H9 (cell line): ENCODE data around the gene CYP27C1. TPM values are rescaled to one million over a fixed set of nuclear protein-coding genes. Genes with fewer than 3 reads are reported as not detected.

Source experiments
- DNase-seq: peaks from one replicate; pipeline ENCODE4 v3.0.0-alpha.2; 2017
- H2AFZ ChIP-seq: one replicate; pipeline ENCODE4 v1.6.1; 2013; ENCODE audit warnings: mild to moderate bottlenecking, low read length, control low read depth, moderate library complexity
- H2AK5ac ChIP-seq: 2 replicates; pipeline ENCODE4 v1.6.1; 2013; ENCODE audit warnings: low read length, control low read depth, mixed read lengths; ENCODE audit not compliant: insufficient read length
- H2BK120ac ChIP-seq: one replicate; pipeline ENCODE4 v1.6.1; 2013; ENCODE audit warnings: low read depth, mild to moderate bottlenecking, low read length, control low read depth, inconsistent platforms; ENCODE audit not compliant: poor library complexity, severe bottlenecking
- H2BK12ac ChIP-seq: 2 replicates; pipeline ENCODE4 v1.6.1; 2013; ENCODE audit warnings: low read length, control low read depth, mixed read lengths, low read depth; ENCODE audit not compliant: insufficient read length
- H2BK15ac ChIP-seq: 2 replicates; pipeline ENCODE4 v1.6.1; 2013; ENCODE audit warnings: low read depth, low read length, control low read depth
- H2BK20ac ChIP-seq: one replicate; pipeline ENCODE4 v1.6.1; 2013; ENCODE audit warnings: low read depth, mild to moderate bottlenecking, low read length, control low read depth, inconsistent platforms; ENCODE audit not compliant: poor library complexity, severe bottlenecking
- H2BK5ac ChIP-seq: 2 replicates; pipeline ENCODE4 v1.6.1; 2013; ENCODE audit warnings: low read length, control low read depth, mixed read lengths; ENCODE audit not compliant: insufficient read length
- H3K14ac ChIP-seq: 2 replicates; pipeline ENCODE4 v1.6.1; 2013; ENCODE audit warnings: low read length, control low read depth; ENCODE audit not compliant: insufficient read depth
- H3K18ac ChIP-seq: 2 replicates; pipeline ENCODE4 v1.6.1; 2013; ENCODE audit warnings: low read depth, mild to moderate bottlenecking, mixed read lengths, low read length, control low read depth; ENCODE audit not compliant: insufficient read length
- H3K23ac ChIP-seq: 2 replicates; pipeline ENCODE4 v1.6.1; 2013; ENCODE audit warnings: low read length, control low read depth, mixed read lengths, low read depth; ENCODE audit not compliant: insufficient read length
- H3K23me2 ChIP-seq: 2 replicates; pipeline ENCODE4 v1.6.1; 2013; ENCODE audit warnings: low read depth, mild to moderate bottlenecking, mixed read lengths, low read length, control low read depth; ENCODE audit not compliant: insufficient read length, poor library complexity, severe bottlenecking
- H3K27ac ChIP-seq: 2 replicates; pipeline ENCODE4 v1.5.1; 2013; ENCODE audit warnings: low read length, control low read depth, mixed read lengths, low read depth; ENCODE audit not compliant: insufficient read length
- H3K27me3 ChIP-seq: 2 replicates; pipeline ENCODE4 v1.6.1; 2013; ENCODE audit warnings: low read length, control low read depth, inconsistent platforms; ENCODE audit not compliant: insufficient read depth
- H3K4ac ChIP-seq: 2 replicates; pipeline ENCODE4 v1.6.1; 2013; ENCODE audit warnings: low read depth, mild to moderate bottlenecking, control low read depth, inconsistent platforms, low read length, moderate library complexity
- H3K4me1 ChIP-seq: 2 replicates; pipeline ENCODE4 v1.6.1; 2013; ENCODE audit warnings: low read length, control low read depth, inconsistent platforms; ENCODE audit not compliant: insufficient read depth
- H3K4me2 ChIP-seq: 2 replicates; pipeline ENCODE4 v1.6.1; 2013; ENCODE audit warnings: low read length, control low read depth, mixed read lengths; ENCODE audit not compliant: insufficient read length, insufficient read depth
- H3K56ac ChIP-seq: 2 replicates; pipeline ENCODE4 v1.6.1; 2013; ENCODE audit warnings: low read depth, mild to moderate bottlenecking, mixed read lengths, low read length, control low read depth; ENCODE audit not compliant: insufficient read length
- H3K79me1 ChIP-seq: 2 replicates; pipeline ENCODE4 v1.6.1; 2013; ENCODE audit warnings: low read depth, mild to moderate bottlenecking, moderate library complexity, low read length, control low read depth, inconsistent platforms; ENCODE audit not compliant: insufficient read depth, poor library complexity, severe bottlenecking
- H3K79me2 ChIP-seq: 2 replicates; pipeline ENCODE4 v1.6.1; 2013; ENCODE audit warnings: low read length, control low read depth, inconsistent platforms; ENCODE audit not compliant: insufficient read depth
- H3K9ac ChIP-seq: 2 replicates; pipeline ENCODE4 v1.6.1; 2013; ENCODE audit warnings: low read length, control low read depth, mixed read lengths; ENCODE audit not compliant: insufficient read length; ENCODE audit errors: extremely low read depth
- H3K9me3 ChIP-seq: one replicate; pipeline ENCODE4 v1.6.1; 2013; ENCODE audit warnings: low read depth, low read length, inconsistent platforms; ENCODE audit not compliant: control insufficient read depth
- H3T11ph ChIP-seq: one replicate; pipeline ENCODE4 v1.6.1; 2013; ENCODE audit warnings: mild to moderate bottlenecking, low read length, control low read depth, inconsistent platforms
- H4K20me1 ChIP-seq: one replicate; pipeline ENCODE4 v1.6.1; 2013; ENCODE audit not compliant: control insufficient read depth, insufficient read length, insufficient read depth
- H4K5ac ChIP-seq: 2 replicates; pipeline ENCODE4 v1.6.1; 2013; ENCODE audit warnings: low read depth, mild to moderate bottlenecking, mixed read lengths, low read length, control low read depth; ENCODE audit not compliant: insufficient read length
- H4K8ac ChIP-seq: replicated peaks from 2 replicates; pipeline ENCODE4 v1.6.1; 2013; ENCODE audit warnings: low read length, control low read depth, mixed read lengths, low read depth; ENCODE audit not compliant: insufficient read length
- H4K91ac ChIP-seq: 2 replicates; pipeline ENCODE4 v1.6.1; 2013; ENCODE audit warnings: low read depth, mild to moderate bottlenecking, moderate library complexity, mixed read lengths, low read length, control low read depth; ENCODE audit not compliant: insufficient read length
- H3K27ac Mint-ChIP-seq, 3 experiments: 2 replicates in 2 of 3; 3 replicates in 1 of 3; pipeline ENCODE4 v1.8.0; 2020 to 2021; ENCODE audit warnings: mixed read lengths in 3 of 3, mild to moderate bottlenecking in 1 of 3, moderate library complexity in 1 of 3
- H3K27me3 Mint-ChIP-seq: 2 replicates; pipeline ENCODE4 v1.8.0; 2021; ENCODE audit warnings: low read depth, mild to moderate bottlenecking, moderate library complexity, mixed read lengths
- H3K36me3 Mint-ChIP-seq, 3 experiments: 2 replicates in 2 of 3; 3 replicates in 1 of 3; pipeline ENCODE4 v1.8.0; 2020 to 2021; ENCODE audit warnings: low read depth in 3 of 3, mixed read lengths in 3 of 3; ENCODE audit not compliant: insufficient read depth in 1 of 3
- H3K4me1 Mint-ChIP-seq, 2 experiments: 2 replicates each; pipeline ENCODE4 v1.8.0; 2020; ENCODE audit warnings: mixed read lengths in 2 of 2
- H3K4me3 Mint-ChIP-seq, 2 experiments: 2 replicates in 1 of 2; 3 replicates in 1 of 2; pipeline ENCODE4 v1.8.0; 2020 to 2021; ENCODE audit warnings: mild to moderate bottlenecking in 2 of 2, mixed read lengths in 2 of 2, moderate library complexity in 1 of 2
- H3K9me3 Mint-ChIP-seq, 2 experiments: 2 replicates in 1 of 2; 3 replicates in 1 of 2; pipeline ENCODE4 v1.8.0; 2020; ENCODE audit warnings: mild to moderate bottlenecking in 2 of 2, mixed read lengths in 2 of 2, moderate library complexity in 1 of 2
- WGBS: extraction: QIAGEN DNeasy Blood & Tissue Kit; methylation state at CpG from one replicate; pipeline ENCODE4 v1.1.7; 2013; ENCODE audit warnings: missing lambda C conversion rate, low lambda C conversion rate, mixed read lengths; ENCODE audit not compliant: insufficient read length; ENCODE audit errors: extremely low coverage; 5-methylcytosine and 5-hydroxymethylcytosine counted together
- total RNA-seq: library from RNA; stranded (reverse); gene quantifications from 2 replicates; pipeline ENCODE4 v1.2.1, GENCODE V29; 2021
- TF ChIP-seq, protein P1 (sequence below): fragments of 200-600 bp; sonication (generic); conservative IDR thresholded peaks from 3 replicates; pipeline ENCODE4 v1.8.0; 2021; ENCODE audit warnings: antibody characterized with exemption, mild to moderate bottlenecking

Gene CYP27C1
- total RNA-seq, 1 experiment from 2014 or later, result 2.3 TPM

- TF ChIP-seq, protein P1, sequence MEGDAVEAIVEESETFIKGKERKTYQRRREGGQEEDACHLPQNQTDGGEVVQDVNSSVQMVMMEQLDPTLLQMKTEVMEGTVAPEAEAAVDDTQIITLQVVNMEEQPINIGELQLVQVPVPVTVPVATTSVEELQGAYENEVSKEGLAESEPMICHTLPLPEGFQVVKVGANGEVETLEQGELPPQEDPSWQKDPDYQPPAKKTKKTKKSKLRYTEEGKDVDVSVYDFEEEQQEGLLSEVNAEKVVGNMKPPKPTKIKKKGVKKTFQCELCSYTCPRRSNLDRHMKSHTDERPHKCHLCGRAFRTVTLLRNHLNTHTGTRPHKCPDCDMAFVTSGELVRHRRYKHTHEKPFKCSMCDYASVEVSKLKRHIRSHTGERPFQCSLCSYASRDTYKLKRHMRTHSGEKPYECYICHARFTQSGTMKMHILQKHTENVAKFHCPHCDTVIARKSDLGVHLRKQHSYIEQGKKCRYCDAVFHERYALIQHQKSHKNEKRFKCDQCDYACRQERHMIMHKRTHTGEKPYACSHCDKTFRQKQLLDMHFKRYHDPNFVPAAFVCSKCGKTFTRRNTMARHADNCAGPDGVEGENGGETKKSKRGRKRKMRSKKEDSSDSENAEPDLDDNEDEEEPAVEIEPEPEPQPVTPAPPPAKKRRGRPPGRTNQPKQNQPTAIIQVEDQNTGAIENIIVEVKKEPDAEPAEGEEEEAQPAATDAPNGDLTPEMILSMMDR, result no peak
- no peaks in the 10 kb centered on the region; the same call in 1 of the 2 replicates for H3K27me3 Mint-ChIP-seq
- no peak overlapping the region for H3K14ac ChIP-seq
- H3K4me3 Mint-ChIP-seq, result no peak overlapping the region
- no peak overlapping the region for H3K23ac ChIP-seq
- H2BK15ac ChIP-seq, result no peak overlapping the region
- no peak overlapping the region for H4K8ac ChIP-seq
- no peak overlapping the region for H3K4me2 ChIP-seq
- peaks cover 16 to 17% of the 10 kb centered on the region in 2 experiments for H3K4me1 Mint-ChIP-seq
- H3K79me1 ChIP-seq, result no peaks in the 10 kb centered on the region
- no peaks in the 10 kb centered on the region for H3K27me3 ChIP-seq
- no peak overlapping the region for H2AFZ ChIP-seq
- no CpG with 5 or more reads among the region's 7 CpGs for WGBS
- H3K18ac ChIP-seq, result no peak overlapping the region
- no peak overlapping the region for H3K27ac ChIP-seq
- H3K4me1 ChIP-seq, result no peaks in the 10 kb centered on the region; the same call in 1 of the 2 replicates
- H2BK5ac ChIP-seq, result no peak overlapping the region
- H3K4ac ChIP-seq, result no peak overlapping the region
- H2BK120ac ChIP-seq, result no peak overlapping the region
- no peaks in the 10 kb centered on the region for H3K79me2 ChIP-seq
- H3K56ac ChIP-seq, result no peak overlapping the region
- H3K9me3 Mint-ChIP-seq, result peaks cover 17 to 18% of the 10 kb centered on the region in 2 experiments
- H4K91ac ChIP-seq, result no peak overlapping the region
- no peak overlapping the region for H3K9ac ChIP-seq
- no peaks in the 10 kb centered on the region for H4K20me1 ChIP-seq
- no peaks in the 10 kb centered on the region for H3K23me2 ChIP-seq
- no peak overlapping the region for H2BK20ac ChIP-seq
- no peaks in the 10 kb centered on the region for H3K9me3 ChIP-seq
- no peak overlapping the region for H4K5ac ChIP-seq
- H3K27ac Mint-ChIP-seq, result no peak overlapping the region
- no peak overlapping the region for H2AK5ac ChIP-seq
- no peak for DNase-seq
- H3T11ph ChIP-seq, result no peak overlapping the region
- no peak overlapping the region for H2BK12ac ChIP-seq
- peaks cover under 1 to 4% (median 2%) of the 10 kb centered on the region in 3 experiments; a peak in 5 of 7 replicates for H3K36me3 Mint-ChIP-seq
Observed at GRCh38 chr2:127155028-127155581, 65.0 kb downstream of the CYP27C1 start.
